CD1c-positive myeloid dendritic cell (primary cell): ENCODE results near the gene CEP41.
A peak's percentile ranks its signal among the peaks of the same experiment; 100 is the strongest.

Experiments
- DNase-seq: peaks from one replicate; pipeline ENCODE4 v3.0.0-alpha.2; 2016; ENCODE audit errors: extremely low spot score

Gene CEP41

GRCh38 chr7:130419658-130420057, 21.2 kb downstream of the CEP41 start:
- no peak for DNase-seq

GRCh38 chr7:130418306-130418705, 22.5 kb downstream of the CEP41 start:
- DNase-seq = no peak

GRCh38 chr7:130417213-130417612, 23.6 kb downstream of the CEP41 start:
- DNase-seq = no peak

GRCh38 chr7:130415006-130415405, 25.8 kb downstream of the CEP41 start:
- DNase-seq = peak; percentile 10

GRCh38 chr7:130413201-130413600, 27.6 kb downstream of the CEP41 start:
- no peak for DNase-seq

- DNase-seq = no peak
Measured at GRCh38 chr7:130410868-130411541, 29.8 kb downstream of the CEP41 start.

- DNase-seq = no peak
Measured at GRCh38 chr7:130409712-130410072, 31.1 kb downstream of the CEP41 start.

- DNase-seq = no peak
Measured at GRCh38 chr7:130409067-130409711, 31.6 kb downstream of the CEP41 start.

- no peak for DNase-seq
Measured at GRCh38 chr7:130405003-130405402, 35.8 kb downstream of the CEP41 start.

- no peak for DNase-seq
Measured at GRCh38 chr7:130401578-130401977, 39.2 kb downstream of the CEP41 start.

- no peak for DNase-seq
Measured at GRCh38 chr7:130401101-130401500, 39.7 kb downstream of the CEP41 start.

- DNase-seq = no peak
Measured at GRCh38 chr7:130400120-130400572, 40.7 kb downstream of the CEP41 start.

- peak; percentile 29 for DNase-seq
Measured at GRCh38 chr7:130398526-130399090, 42.2 kb downstream of the CEP41 start.

- no peak for DNase-seq
Measured at GRCh38 chr7:130397758-130398073, 43.1 kb downstream of the CEP41 start.

GRCh38 chr7:130397051-130397757, 43.6 kb downstream of the CEP41 start:
- no peak for DNase-seq

- DNase-seq = no peak
Measured at GRCh38 chr7:130396109-130396508, 44.7 kb downstream of the CEP41 start.

GRCh38 chr7:130395421-130395820, 45.4 kb downstream of the CEP41 start:
- no peak for DNase-seq

GRCh38 chr7:130394421-130395195, 46.2 kb downstream of the CEP41 start:
- DNase-seq = peak; percentile 27

- DNase-seq = peak; percentile 69
Measured at GRCh38 chr7:130393841-130394411, 46.9 kb downstream of the CEP41 start.

GRCh38 chr7:130393101-130393561, 47.7 kb downstream of the CEP41 start:
- DNase-seq = peak; percentile 2

GRCh38 chr7:130390486-130390885, 50.3 kb downstream of the CEP41 start:
- no peak for DNase-seq

GRCh38 chr7:130388671-130389070, 52.1 kb downstream of the CEP41 start:
- no peak for DNase-seq
